Epithelial cell of esophagus (primary cell): Measurements from ENCODE around the gene CTNNAL1.
A peak's percentile ranks its signal among the peaks of the same experiment; 100 is the strongest.

Experiments used
- DNase-seq: peaks from one replicate; pipeline ENCODE4 v3.0.0; 2010; ENCODE audit warnings: low read depth
- H3K4me3 ChIP-seq: 2 replicates; pipeline ENCODE4 v1.5.1; 2011; ENCODE audit warnings: mild to moderate bottlenecking, low read length, control low read depth
- TF ChIP-seq, protein P1 (sequence below): IDR thresholded peaks from 2 replicates; pipeline ENCODE4 v1.5.1; 2011; ENCODE audit warnings: low read depth, mild to moderate bottlenecking, low read length, control low read depth, inconsistent platforms; ENCODE audit not compliant: insufficient read depth; ENCODE audit errors: missing control alignments

The CTNNAL1 gene

DNA sequence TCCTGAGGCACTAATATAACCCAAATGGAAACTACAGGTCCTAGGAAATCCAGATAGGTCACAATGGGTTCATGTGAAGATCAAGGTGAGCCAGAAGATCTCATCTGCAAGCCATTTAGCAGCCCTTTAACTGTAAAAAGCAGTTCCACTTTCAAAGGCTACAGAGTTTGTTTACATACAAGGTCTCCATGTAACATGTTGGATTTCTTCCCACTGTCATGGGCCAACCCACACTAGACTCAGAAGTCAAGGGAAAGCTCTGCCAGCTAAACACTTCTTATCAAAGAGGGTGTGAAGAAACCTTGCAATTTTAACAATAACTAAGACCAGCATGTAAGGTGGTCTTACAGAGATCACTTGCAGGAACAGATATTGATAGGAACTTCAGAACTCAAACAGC lies 3.8 kb upstream of the CTNNAL1 start:
- DNase-seq, result no peak
- TF ChIP-seq, protein P1, sequence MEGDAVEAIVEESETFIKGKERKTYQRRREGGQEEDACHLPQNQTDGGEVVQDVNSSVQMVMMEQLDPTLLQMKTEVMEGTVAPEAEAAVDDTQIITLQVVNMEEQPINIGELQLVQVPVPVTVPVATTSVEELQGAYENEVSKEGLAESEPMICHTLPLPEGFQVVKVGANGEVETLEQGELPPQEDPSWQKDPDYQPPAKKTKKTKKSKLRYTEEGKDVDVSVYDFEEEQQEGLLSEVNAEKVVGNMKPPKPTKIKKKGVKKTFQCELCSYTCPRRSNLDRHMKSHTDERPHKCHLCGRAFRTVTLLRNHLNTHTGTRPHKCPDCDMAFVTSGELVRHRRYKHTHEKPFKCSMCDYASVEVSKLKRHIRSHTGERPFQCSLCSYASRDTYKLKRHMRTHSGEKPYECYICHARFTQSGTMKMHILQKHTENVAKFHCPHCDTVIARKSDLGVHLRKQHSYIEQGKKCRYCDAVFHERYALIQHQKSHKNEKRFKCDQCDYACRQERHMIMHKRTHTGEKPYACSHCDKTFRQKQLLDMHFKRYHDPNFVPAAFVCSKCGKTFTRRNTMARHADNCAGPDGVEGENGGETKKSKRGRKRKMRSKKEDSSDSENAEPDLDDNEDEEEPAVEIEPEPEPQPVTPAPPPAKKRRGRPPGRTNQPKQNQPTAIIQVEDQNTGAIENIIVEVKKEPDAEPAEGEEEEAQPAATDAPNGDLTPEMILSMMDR, result no peak
- no peak overlapping the region for H3K4me3 ChIP-seq

DNA sequence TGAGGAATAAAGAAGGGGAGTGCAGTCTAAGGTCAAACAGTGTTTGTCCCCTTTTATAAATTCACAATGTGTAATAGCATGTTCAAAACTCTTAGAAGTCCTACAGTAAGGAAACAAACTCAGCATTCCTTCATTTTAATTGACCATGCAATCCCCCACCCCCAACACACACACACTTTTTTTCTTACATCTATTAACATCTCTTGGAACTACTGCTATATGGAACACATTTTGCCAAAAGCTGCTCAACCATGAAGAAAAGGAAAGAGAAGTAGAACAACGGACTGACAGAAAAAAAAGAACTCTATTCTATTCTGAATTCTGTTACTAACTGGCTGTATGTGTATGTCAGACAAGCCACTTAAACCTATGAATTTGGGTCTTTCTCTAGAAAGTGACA lies 2.8 kb upstream of the CTNNAL1 start:
- no peak overlapping the region for H3K4me3 ChIP-seq
- no peak for DNase-seq
- TF ChIP-seq, protein P1, result no peak

DNA sequence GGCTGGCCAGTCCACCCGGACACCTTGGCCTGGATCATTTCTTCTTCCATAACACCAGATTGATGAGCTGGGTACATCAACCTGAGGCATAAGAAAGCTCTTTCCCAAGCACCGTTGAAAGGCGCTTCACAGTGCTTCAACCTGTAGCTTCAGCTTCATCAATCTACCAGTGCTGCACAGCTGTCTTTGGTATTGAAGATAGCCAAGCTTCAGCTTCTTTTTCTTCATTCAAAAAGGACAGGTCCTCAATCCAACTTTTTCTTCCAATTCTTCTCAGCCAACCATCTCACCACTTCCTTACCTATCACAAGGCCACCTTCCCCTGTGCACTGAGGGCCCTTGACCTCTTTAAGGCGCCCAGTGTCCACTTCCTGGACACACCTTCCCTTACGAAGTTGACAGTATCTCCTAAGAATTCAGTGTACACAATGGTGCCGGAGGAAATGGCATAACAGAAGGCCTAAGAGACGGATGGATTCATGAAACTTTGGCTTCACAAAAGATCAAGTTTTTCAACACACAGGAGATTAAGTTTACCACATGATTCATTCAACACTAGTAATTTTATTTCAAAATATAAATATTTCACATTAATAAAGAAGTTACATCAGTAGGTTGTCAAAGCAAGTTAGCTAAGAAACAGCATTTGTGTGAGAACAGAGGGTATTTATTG lies 1.4 kb upstream of the CTNNAL1 start:
- no peak overlapping the region for H3K4me3 ChIP-seq
- TF ChIP-seq, protein P1, result no peak
- DNase-seq, result peak; percentile 20

DNA sequence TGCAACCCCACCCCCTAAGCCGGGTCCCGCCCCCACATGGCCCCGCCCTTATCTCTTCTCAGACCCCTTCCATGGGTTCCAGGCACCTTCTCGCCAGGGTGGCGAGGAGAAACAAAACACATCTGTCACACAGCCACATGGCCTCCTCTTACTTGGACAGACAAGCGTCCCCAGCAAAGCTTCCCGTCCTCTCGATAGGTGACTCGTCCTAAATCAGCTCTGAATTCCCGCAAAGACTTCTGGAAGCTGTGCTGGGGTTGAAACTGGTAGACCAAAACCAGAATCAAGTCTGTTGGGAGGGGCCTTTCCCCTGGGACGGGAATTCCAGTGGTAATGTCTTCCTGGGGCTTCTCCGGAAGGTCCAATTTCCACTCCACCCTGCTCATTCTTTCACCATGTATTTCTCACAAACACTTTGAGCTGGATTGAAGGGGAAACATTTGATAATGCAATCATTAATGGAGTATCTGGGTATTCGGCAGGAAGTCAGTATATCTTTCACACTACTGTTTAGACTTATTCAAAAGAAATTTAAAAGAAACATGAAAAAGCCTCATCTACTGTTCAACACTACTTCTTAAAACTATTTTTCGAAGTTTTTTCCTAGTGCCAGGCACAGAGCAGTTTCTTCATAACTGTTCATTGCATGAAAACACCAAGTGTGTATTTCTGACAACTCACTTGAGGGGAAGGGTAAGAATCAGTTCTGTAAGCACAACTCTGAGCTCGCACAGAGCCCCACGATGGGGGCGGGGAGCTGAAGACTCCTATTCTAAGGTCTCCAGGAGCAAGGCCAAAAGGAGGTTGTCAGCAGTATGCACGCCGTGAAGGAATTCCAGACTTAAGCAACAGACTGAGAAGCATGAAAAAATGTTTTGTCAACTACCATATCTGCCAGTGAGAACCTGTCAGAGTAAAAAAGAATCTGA lies 644 bp upstream of the CTNNAL1 start:
- TF ChIP-seq, protein P1, result no peak
- peak; percentile 50 for DNase-seq
- H3K4me3 ChIP-seq, result no peak overlapping the region

DNA sequence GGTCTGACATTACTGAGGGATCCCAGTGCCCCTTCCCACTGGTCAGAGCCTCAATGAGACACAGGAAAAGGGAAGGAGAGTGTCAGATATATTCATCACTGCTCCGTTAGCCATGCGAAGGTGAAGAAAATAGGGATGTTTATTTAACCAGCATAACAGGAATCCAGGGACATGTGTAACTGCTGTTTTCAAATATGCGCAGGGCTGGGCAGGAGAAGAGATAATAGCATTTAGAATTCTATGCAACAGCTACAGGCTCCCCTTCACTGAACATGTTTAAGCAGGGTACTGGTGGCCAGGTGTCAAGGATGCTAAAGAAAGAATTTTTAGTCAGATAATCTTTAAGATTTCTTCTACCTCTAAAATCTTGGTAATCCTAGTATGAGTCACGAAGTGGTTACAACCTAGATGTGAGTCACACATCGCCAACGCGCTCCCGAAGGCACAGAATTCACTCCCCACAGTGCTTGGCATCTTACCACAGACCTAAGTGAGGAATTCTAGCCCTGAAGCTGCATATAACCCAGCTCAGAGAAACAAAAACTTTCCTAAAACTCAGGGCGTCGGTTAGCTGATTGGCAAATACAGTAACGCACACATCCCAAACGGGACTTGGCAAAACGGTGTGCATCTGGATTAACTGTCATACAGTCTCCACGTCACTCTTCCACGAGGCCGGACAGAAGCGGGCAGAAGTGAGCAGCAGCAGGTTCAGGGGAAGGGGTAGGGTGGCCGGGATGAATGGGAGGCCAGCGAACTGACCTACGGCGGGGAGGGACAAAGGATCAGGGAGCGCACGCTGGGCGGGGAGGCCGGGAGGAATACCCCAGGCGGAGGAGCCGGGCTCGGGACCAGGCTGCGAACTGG lies 1.1 kb downstream of the CTNNAL1 start:
- peak; percentile 98 for DNase-seq
- peak overlapping the region; percentile 53 for H3K4me3 ChIP-seq
- TF ChIP-seq, protein P1, result no peak

DNA sequence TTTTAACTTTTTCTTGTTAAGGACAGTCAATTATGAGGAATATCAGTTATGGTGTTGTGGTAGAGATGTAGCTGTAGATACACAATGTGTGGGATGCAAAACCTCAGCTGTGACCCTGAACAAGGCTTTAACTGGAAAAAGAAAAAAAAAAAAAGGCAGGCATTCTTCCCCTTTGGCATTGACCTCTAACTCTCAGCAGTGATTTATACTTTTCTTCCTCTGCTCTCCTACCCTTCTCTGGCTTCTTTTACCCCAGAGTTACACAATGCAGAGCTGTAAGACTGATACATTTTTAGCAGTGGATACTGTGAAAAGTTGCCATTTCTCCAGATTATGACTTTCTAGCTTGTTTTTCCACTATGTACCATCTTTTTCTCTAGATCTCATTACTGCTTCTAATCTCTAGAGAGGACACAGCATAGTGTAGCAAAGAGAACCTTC lies 2.0 kb downstream of the CTNNAL1 start:
- TF ChIP-seq, protein P1, result no peak
- no peak for DNase-seq
- no peak overlapping the region for H3K4me3 ChIP-seq
